Effector memory CD4-positive, alpha-beta T cell (primary cell): Measurements from ENCODE around the gene CAMTA1.

Experiments used
- DNase-seq, 3 donors: peaks; one replicate each; pipeline ENCODE4 v3.0.0-alpha.2; 2020
- H3K27ac ChIP-seq: 2 replicates; pipeline ENCODE4 v1.7.0; 2013; ENCODE audit warnings: mild to moderate bottlenecking, low read length, moderate library complexity; ENCODE audit not compliant: insufficient read depth, poor library complexity, severe bottlenecking
- H3K27me3 ChIP-seq: replicated peaks from 2 replicates; pipeline ENCODE4 v1.7.0; 2013; ENCODE audit warnings: mild to moderate bottlenecking, low read length; ENCODE audit not compliant: insufficient read depth, control insufficient read depth, poor library complexity, severe bottlenecking
- H3K36me3 ChIP-seq: 2 replicates; pipeline ENCODE4 v1.7.0; 2013; ENCODE audit warnings: mild to moderate bottlenecking, low read length, moderate library complexity; ENCODE audit not compliant: control insufficient read depth, insufficient read depth
- H3K4me1 ChIP-seq: 2 replicates; pipeline ENCODE4 v1.7.0; 2013; ENCODE audit warnings: low read length, mild to moderate bottlenecking; ENCODE audit not compliant: control insufficient read depth, insufficient read depth, poor library complexity, severe bottlenecking
- H3K4me3 ChIP-seq: 2 replicates; pipeline ENCODE4 v1.7.0; 2013; ENCODE audit warnings: low read length, low read depth, mild to moderate bottlenecking; ENCODE audit not compliant: insufficient read depth, poor library complexity, severe bottlenecking
- H3K9me3 ChIP-seq: 2 replicates; pipeline ENCODE4 v1.7.0; 2013; ENCODE audit warnings: mild to moderate bottlenecking, low read length, moderate library complexity; ENCODE audit not compliant: control insufficient read depth

CAMTA1 gene

GRCh38 chr1:6902153-6902552 lies 116.9 kb downstream of the CAMTA1 start:
- no peaks in the 10 kb centered on the region for H3K9me3 ChIP-seq
- no peaks in the 10 kb centered on the region for H3K4me1 ChIP-seq
- no peak overlapping the region for H3K27ac ChIP-seq
- no peak overlapping the region for H3K4me3 ChIP-seq
- no peak for DNase-seq
- H3K36me3 ChIP-seq: no peaks in the 10 kb centered on the region
- H3K27me3 ChIP-seq: no peaks in the 10 kb centered on the region

DNA sequence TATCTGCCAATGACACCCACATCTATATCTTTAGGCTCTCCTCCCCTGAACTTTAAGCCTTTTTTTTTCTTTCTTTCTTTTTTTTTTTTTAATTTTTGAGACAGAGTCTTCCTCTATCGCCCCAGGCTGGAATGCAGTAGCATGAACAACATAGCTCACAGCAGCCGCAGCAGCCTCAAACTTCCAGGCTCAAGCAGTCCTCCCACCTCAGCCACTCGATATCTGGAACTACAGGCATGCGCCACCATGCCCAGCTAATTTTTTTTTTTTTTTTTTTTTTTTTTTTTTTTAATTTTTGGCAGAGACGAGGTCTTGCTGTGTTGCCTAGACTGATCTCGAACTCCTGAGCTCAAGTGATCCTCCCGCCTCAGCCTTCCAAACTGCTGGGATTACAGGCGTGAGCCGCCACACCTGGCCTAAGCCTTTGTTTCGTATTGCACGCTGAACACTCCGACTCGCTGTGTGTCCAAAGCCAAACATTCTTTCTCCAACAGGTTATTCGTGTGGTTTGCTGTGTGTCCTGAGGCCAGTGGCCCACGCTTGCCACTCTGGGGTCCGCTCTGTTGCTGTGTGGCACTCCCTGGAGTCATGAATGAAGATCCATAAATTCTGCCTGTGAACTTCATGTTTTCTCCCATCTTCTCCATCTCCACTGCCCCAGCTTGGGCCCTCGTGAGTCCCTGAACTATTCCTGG lies 119.4 kb downstream of the CAMTA1 start:
- no peaks in the 10 kb centered on the region for H3K9me3 ChIP-seq
- no peak overlapping the region for H3K4me3 ChIP-seq
- no peaks in the 10 kb centered on the region for H3K27me3 ChIP-seq

GRCh38 chr1:6905331-6905730 lies 120.1 kb downstream of the CAMTA1 start:
- Histone ChIP-seq H3K4me1 (no peaks in the 10 kb centered on the region), H3K27ac (no peak overlapping the region), H3K27me3 (no peaks in the 10 kb centered on the region), H3K9me3 (no peaks in the 10 kb centered on the region), H3K4me3 (no peak overlapping the region), H3K36me3 (no peaks in the 10 kb centered on the region)
- DNase-seq: no peak

More for the DNA sequence above, 119.4 kb downstream of the CAMTA1 start:
- H3K4me1 ChIP-seq: no peaks in the 10 kb centered on the region
- H3K36me3 ChIP-seq: no peaks in the 10 kb centered on the region
- no peak overlapping the region for H3K27ac ChIP-seq
- no peak for DNase-seq

- Histone ChIP-seq H3K36me3 (no peaks in the 10 kb centered on the region), H3K27me3 (no peaks in the 10 kb centered on the region), H3K4me3 (no peak overlapping the region), H3K27ac (no peak overlapping the region), H3K9me3 (no peaks in the 10 kb centered on the region), H3K4me1 (no peaks in the 10 kb centered on the region)
- no peak for DNase-seq
Observed at GRCh38 chr1:6905790-6906189, 120.5 kb downstream of the CAMTA1 start.

- DNase-seq: no peak
- H3K27me3 ChIP-seq: no peaks in the 10 kb centered on the region
- no peaks in the 10 kb centered on the region for H3K9me3 ChIP-seq
- H3K4me1 ChIP-seq: no peaks in the 10 kb centered on the region
- H3K27ac ChIP-seq: no peak overlapping the region
- H3K36me3 ChIP-seq: no peaks in the 10 kb centered on the region
- no peak overlapping the region for H3K4me3 ChIP-seq
Observed at GRCh38 chr1:6906783-6907182, 121.5 kb downstream of the CAMTA1 start.

GRCh38 chr1:6907201-6907600 lies 121.9 kb downstream of the CAMTA1 start:
- H3K4me1 ChIP-seq: no peaks in the 10 kb centered on the region
- H3K27ac ChIP-seq: no peak overlapping the region
- no peaks in the 10 kb centered on the region for H3K9me3 ChIP-seq
- H3K4me3 ChIP-seq: no peak overlapping the region
- no peaks in the 10 kb centered on the region for H3K36me3 ChIP-seq
- no peaks in the 10 kb centered on the region for H3K27me3 ChIP-seq
- DNase-seq: no peak

- H3K36me3 ChIP-seq: no peaks in the 10 kb centered on the region
- no peak overlapping the region for H3K4me3 ChIP-seq
- H3K4me1 ChIP-seq: no peaks in the 10 kb centered on the region
Observed at GRCh38 chr1:6907676-6908434, 122.6 kb downstream of the CAMTA1 start.

GRCh38 chr1:6909401-6909800 lies 124.1 kb downstream of the CAMTA1 start:
- H3K9me3 ChIP-seq: no peaks in the 10 kb centered on the region
- no peaks in the 10 kb centered on the region for H3K36me3 ChIP-seq
- H3K27ac ChIP-seq: no peak overlapping the region
- no peaks in the 10 kb centered on the region for H3K27me3 ChIP-seq
- no peak overlapping the region for H3K4me3 ChIP-seq
- H3K4me1 ChIP-seq: no peaks in the 10 kb centered on the region
- DNase-seq: no peak

More at GRCh38 chr1:6907676-6908434, 122.6 kb downstream of the CAMTA1 start:
- DNase-seq: no peak
- H3K27me3 ChIP-seq: no peaks in the 10 kb centered on the region
- H3K27ac ChIP-seq: no peak overlapping the region
- H3K9me3 ChIP-seq: no peaks in the 10 kb centered on the region

DNA sequence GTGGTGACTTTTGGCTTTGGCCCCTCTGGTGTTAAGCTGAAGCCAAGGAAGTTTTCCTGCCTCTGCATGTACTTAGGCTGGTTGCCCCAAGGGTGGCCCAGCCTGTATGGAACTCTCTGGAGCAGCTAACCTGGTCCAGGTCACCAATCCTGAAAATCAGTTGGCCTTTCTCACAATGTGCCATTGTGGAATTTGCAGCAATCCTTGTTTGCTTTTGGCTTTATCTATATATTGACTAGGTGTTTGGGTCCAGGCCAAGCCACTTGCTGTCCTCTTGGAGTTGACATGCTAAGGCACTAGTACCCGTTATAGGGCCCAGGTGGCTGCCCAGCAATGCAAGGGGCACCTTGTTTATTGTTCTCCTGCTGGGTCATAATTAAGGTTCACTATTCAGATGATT lies 124.6 kb downstream of the CAMTA1 start:
- Histone ChIP-seq H3K27me3 (no peaks in the 10 kb centered on the region), H3K9me3 (no peaks in the 10 kb centered on the region), H3K4me1 (no peaks in the 10 kb centered on the region), H3K27ac (no peak overlapping the region), H3K4me3 (no peak overlapping the region), H3K36me3 (no peaks in the 10 kb centered on the region)
- DNase-seq: no peak
